ENCODE data around the gene WDR18. TPM values are rescaled to one million over a fixed set of nuclear protein-coding genes. Genes with fewer than 3 reads are reported as not detected.

Gene WDR18
- total RNA-seq, 1 donor from 2014 or later, result 19.4 TPM

DNA sequence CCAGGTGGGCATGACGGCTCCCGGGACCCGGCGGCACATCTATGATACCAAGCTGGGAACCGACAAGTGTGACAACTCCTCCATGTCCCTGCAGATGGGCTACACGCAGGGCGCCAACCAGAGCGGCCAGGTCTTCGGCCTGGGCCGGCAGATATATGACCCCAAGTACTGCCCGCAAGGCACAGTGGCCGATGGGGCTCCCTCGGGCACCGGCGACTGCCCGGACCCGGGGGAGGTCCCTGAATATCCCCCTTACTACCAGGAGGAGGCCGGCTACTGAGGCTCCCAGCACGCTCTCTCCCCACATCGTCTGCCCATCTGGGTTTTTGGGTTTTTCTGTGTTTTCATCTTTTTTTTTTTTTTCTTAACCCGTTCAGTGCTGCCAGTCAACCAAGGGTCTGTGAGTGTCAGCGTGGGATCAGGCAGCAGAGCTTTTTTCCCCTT is 53.5 kb downstream of the WDR18 start:
- DNase-seq, result no peak
- Histone ChIP-seq H3K27me3 (ENCODE audit: low read depth) (no peaks in the 10 kb centered on the region), H3K27ac (replicated peaks) (peak overlapping the region; percentile 54), H3K4me3 (no peak overlapping the region), H3K9me3 (replicated peaks) (no peaks in the 10 kb centered on the region), H3K36me3 (peaks cover 32% of the 10 kb centered on the region), H3K4me1 (peaks cover 37% of the 10 kb centered on the region)
- TF ChIP-seq, protein P1, sequence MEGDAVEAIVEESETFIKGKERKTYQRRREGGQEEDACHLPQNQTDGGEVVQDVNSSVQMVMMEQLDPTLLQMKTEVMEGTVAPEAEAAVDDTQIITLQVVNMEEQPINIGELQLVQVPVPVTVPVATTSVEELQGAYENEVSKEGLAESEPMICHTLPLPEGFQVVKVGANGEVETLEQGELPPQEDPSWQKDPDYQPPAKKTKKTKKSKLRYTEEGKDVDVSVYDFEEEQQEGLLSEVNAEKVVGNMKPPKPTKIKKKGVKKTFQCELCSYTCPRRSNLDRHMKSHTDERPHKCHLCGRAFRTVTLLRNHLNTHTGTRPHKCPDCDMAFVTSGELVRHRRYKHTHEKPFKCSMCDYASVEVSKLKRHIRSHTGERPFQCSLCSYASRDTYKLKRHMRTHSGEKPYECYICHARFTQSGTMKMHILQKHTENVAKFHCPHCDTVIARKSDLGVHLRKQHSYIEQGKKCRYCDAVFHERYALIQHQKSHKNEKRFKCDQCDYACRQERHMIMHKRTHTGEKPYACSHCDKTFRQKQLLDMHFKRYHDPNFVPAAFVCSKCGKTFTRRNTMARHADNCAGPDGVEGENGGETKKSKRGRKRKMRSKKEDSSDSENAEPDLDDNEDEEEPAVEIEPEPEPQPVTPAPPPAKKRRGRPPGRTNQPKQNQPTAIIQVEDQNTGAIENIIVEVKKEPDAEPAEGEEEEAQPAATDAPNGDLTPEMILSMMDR (IDR thresholded peaks at IDR 0.05; ENCODE audit: borderline replicate concordance), result no peak
- intact Hi-C loops (cut with micrococcal nuclease), result no loop called here

DNA sequence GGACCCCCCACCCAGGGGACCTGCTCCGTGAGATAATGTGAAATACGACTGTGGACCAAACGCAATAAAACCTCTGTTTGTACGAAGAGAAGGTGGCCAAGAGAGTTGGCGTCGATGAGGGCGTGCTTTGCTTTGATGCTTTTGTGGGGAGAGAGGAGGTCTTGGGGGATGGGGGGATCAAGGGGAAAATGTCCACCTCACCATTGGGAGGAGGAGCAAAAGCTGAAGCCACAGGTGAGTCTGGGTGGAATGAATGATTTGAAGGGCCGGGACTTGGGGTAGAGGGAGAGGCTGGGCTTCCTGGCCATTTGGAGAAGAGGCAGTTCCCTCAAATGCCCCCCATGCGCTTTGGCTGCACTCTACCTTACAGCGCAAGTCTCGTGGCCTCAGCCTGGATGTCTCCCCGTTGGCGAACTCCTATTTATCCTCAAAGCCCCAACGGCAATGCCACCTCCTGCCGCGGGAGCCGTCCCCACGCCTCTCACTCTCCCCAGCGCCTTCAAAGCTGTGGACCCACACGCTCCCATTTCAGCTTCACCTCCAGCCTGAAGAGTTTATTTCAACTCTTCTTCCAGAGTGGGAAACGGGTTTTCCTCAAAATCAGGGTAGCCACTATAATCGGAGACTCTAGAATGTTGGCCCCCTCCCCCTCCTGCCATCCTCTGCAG is 55.0 kb downstream of the WDR18 start:
- Histone ChIP-seq H3K27ac (replicated peaks) (peak overlapping the region; percentile 75), H3K4me1 (peaks cover 37% of the 10 kb centered on the region), H3K36me3 (peaks cover 24% of the 10 kb centered on the region), H3K4me3 (peak overlapping the region; percentile 78), H3K9me3 (replicated peaks) (no peaks in the 10 kb centered on the region), H3K27me3 (ENCODE audit: low read depth) (no peaks in the 10 kb centered on the region)
- DNase-seq, result no peak
- TF ChIP-seq, protein P1 (IDR thresholded peaks at IDR 0.05; ENCODE audit: borderline replicate concordance), result no peak
- intact Hi-C loops (cut with micrococcal nuclease), result no loop called here

DNA sequence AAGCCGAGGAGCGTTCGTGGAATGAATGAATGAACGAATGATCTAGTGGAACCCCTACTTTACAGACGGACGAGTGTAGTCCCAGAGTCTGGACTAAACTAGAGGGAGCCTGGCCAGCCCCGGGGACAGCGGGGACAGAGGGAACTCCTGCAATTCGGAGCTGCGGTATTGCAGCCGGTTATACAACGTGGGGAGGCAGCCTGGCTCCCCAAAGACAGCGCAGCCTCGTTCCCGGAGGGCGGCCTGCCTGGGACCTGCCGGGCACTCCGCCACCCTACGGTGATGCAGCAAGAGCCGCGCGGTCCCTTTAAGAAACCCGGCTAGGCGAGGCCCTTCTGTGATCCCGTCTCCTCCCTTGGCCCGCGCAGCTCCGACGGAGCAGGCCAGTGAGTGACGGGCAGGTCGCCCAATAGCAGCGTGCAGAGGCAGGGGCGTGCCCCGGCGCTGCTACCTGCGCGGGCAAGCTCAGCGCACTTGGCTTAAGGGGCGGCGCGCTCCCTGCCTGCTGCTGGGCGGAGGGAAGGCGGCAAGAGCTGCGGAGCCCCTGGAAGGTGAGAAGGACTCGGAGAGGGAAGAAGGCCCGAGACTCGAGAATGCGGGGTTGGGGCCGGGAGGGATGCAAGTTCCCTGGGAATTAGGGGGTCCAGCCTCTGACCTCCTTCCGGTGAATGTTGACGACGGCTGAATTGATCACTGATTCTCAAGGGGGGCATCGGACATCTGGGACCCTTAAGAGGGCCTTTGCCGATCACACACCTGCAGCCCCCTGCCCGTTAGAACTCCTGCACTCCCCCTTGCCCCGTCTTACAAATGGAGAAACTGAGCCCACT is 55.7 kb downstream of the WDR18 start, which contains the start of gene ABCA7:
ABCA7 (plus strand) TSS at position 462 of the 830 bp plus-strand sequence. CDS start 1,255 bp downstream, outside the sequence.
- intact Hi-C loops (cut with micrococcal nuclease), result no loop called here

DNA sequence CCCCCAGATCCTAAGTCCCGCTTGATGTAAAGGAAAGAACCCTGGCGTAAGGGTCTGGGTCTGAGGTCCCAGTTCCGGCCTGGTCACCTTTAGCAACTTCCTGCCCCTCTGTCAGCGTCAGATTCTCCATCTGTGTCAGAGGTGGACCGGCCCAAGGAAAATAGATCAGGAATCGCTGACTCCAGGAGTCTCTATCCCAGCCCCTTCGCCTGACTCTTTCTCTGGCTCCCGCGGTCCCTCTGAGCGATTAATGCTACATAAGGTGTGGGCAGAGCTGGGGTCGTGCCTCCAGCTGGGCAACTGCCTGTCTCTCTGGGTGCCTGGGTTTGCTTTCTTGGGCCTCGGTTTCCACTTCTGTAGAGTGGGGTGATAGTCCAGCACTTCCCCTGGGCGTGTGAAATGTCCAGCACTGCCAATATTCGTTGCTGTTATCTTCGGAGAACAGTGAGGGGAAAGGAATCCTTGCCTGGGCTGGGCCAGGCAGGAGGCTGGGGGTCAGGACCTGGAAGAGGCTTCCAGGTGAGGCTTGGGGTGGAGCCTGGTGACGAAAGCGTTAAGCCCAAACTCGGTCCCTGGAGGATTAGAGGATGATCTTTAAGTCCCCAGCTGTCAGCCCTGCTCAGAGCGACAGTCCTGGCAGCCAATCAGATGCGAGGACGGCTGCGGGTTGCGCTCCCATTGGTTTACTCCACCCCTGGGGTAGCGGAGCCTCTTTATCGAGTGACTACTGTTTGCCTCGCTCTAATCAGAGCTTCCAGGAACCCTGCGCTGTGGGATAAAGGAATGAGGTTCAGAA is 56.5 kb downstream of the WDR18 start:
- H3K27ac ChIP-seq (replicated peaks), result peak overlapping the region; percentile 75
- intact Hi-C loops (cut with micrococcal nuclease), result no loop called here
- H3K27me3 ChIP-seq (ENCODE audit: low read depth), result no peaks in the 10 kb centered on the region
- TF ChIP-seq, protein P1 (IDR thresholded peaks at IDR 0.05; ENCODE audit: borderline replicate concordance), result no peak
- peak; percentile 92 for DNase-seq
- peaks cover 37% of the 10 kb centered on the region for H3K4me1 ChIP-seq
- peak overlapping the region; percentile 78 for H3K4me3 ChIP-seq
- peaks cover 23% of the 10 kb centered on the region for H3K36me3 ChIP-seq
- H3K9me3 ChIP-seq (replicated peaks), result no peaks in the 10 kb centered on the region

More for the DNA sequence above, 55.7 kb downstream of the WDR18 start, which contains the start of gene ABCA7:
- Histone ChIP-seq H3K36me3 (peaks cover 27% of the 10 kb centered on the region), H3K9me3 (replicated peaks) (no peaks in the 10 kb centered on the region), H3K27ac (replicated peaks) (peak within 1 kb of the TSS; percentile 75), H3K27me3 (ENCODE audit: low read depth) (no peaks in the 10 kb centered on the region), H3K4me3 (peak within 1 kb of the TSS; percentile 78), H3K4me1 (peaks cover 37% of the 10 kb centered on the region)
- DNase-seq, result peak; percentile 99
- TF ChIP-seq, protein P1 (IDR thresholded peaks at IDR 0.05; ENCODE audit: borderline replicate concordance), result no peak

DNA sequence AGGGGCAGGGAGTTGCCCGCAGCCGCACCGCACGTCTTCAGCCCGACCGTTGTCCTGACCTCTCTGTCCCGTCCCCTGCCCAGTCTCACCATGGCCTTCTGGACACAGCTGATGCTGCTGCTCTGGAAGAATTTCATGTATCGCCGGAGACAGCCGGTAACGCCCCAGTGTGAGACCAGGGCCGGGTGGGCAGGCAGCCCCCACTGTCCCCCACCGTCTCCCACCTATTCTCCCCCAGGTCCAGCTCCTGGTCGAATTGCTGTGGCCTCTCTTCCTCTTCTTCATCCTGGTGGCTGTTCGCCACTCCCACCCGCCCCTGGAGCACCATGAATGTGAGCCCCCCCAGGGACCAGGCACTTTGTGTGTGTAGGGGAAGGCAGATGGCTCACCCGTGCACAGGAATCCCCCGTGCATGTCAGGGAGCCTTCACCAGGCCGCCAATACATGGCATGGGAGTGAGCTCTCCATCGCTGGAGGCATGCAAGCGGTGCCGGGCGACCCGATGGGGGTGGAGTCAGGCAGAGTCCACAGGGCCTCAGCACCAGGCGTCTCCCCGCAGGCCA is 57.2 kb downstream of the WDR18 start:
- Histone ChIP-seq H3K27ac (replicated peaks) (no peak overlapping the region), H3K4me1 (peaks cover 37% of the 10 kb centered on the region), H3K4me3 (peak overlapping the region; percentile 78), H3K9me3 (replicated peaks) (no peaks in the 10 kb centered on the region), H3K36me3 (peaks cover 17% of the 10 kb centered on the region), H3K27me3 (ENCODE audit: low read depth) (no peaks in the 10 kb centered on the region)
- intact Hi-C loops (cut with micrococcal nuclease), result no loop called here
- TF ChIP-seq, protein P1 (IDR thresholded peaks at IDR 0.05; ENCODE audit: borderline replicate concordance), result no peak
- no peak for DNase-seq
